ENCODE results near the gene STARD7.
"Not testable (repeated sequence)": the region's sequence is repeated elsewhere in the genome, so short reads cannot be mapped to it uniquely, and the experiment has no call there.

STARD7 gene

GRCh38 chr2:96236882-96237281 is 28.3 kb upstream of the STARD7 start:
- DNase-seq (ENCODE audit: insufficient read length, low spot score) (no peak), FAIRE-seq (no peak)

- FAIRE-seq (no peak), DNase-seq (ENCODE audit: insufficient read length, low spot score) (no peak)
Measured at GRCh38 chr2:96233880-96234316, 25.3 kb upstream of the STARD7 start.

GRCh38 chr2:96233436-96233835 is 24.8 kb upstream of the STARD7 start:
- FAIRE-seq: no peak

GRCh38 chr2:96231316-96231715 is 22.7 kb upstream of the STARD7 start:
- DNase-seq (ENCODE audit: insufficient read length, low spot score) (no peak), FAIRE-seq (no peak)

More at GRCh38 chr2:96233436-96233835, 24.8 kb upstream of the STARD7 start:
- DNase-seq (ENCODE audit: insufficient read length, low spot score): no peak

- no peak for FAIRE-seq
- no peak for DNase-seq (ENCODE audit: insufficient read length, low spot score)
Measured at GRCh38 chr2:96225016-96225533, 16.4 kb upstream of the STARD7 start.

- not testable (repeated sequence) for FAIRE-seq; DNase-seq (ENCODE audit: insufficient read length, low spot score)
Measured at GRCh38 chr2:96221106-96221505, 12.5 kb upstream of the STARD7 start.

- FAIRE-seq; DNase-seq (ENCODE audit: insufficient read length, low spot score): not testable (repeated sequence)
Measured at GRCh38 chr2:96219959-96220358, 11.3 kb upstream of the STARD7 start.

GRCh38 chr2:96218508-96219131 is 10.0 kb upstream of the STARD7 start:
- FAIRE-seq: no peak
- no peak for DNase-seq (ENCODE audit: insufficient read length, low spot score)

- DNase-seq (ENCODE audit: insufficient read length, low spot score) (no peak), FAIRE-seq (no peak)
Measured at GRCh38 chr2:96214554-96214953, 5.9 kb upstream of the STARD7 start.

- no peak for FAIRE-seq
- no peak for DNase-seq (ENCODE audit: insufficient read length, low spot score)
Measured at GRCh38 chr2:96213379-96213778, 4.8 kb upstream of the STARD7 start.

- FAIRE-seq (no peak), DNase-seq (ENCODE audit: insufficient read length, low spot score) (no peak)
Measured at GRCh38 chr2:96212339-96212738, 3.7 kb upstream of the STARD7 start.

- FAIRE-seq: no peak
- no peak for DNase-seq (ENCODE audit: insufficient read length, low spot score)
Measured at GRCh38 chr2:96209729-96210085, 1.1 kb upstream of the STARD7 start.

GRCh38 chr2:96209011-96209728 is 543 bp upstream of the STARD7 start:
- DNase-seq (ENCODE audit: insufficient read length, low spot score): no peak
- FAIRE-seq: no peak

- DNase-seq (ENCODE audit: insufficient read length, low spot score): no peak
- no peak for FAIRE-seq
Measured at GRCh38 chr2:96207774-96208142, 869 bp downstream of the STARD7 start.

- DNase-seq (ENCODE audit: insufficient read length, low spot score): no peak
- FAIRE-seq: no peak
Measured at GRCh38 chr2:96207073-96207773, 1.4 kb downstream of the STARD7 start.

GRCh38 chr2:96205888-96206287 is 2.7 kb downstream of the STARD7 start:
- DNase-seq (ENCODE audit: insufficient read length, low spot score) (no peak), FAIRE-seq (no peak)

- DNase-seq (ENCODE audit: insufficient read length, low spot score) (no peak), FAIRE-seq (peak; percentile 4)
Measured at GRCh38 chr2:96204836-96205624, 3.6 kb downstream of the STARD7 start.

GRCh38 chr2:96203130-96204028 is 5.2 kb downstream of the STARD7 start:
- no peak for DNase-seq (ENCODE audit: insufficient read length, low spot score)
- no peak for FAIRE-seq

GRCh38 chr2:96202152-96202854 is 6.3 kb downstream of the STARD7 start:
- DNase-seq (ENCODE audit: insufficient read length, low spot score) (no peak), FAIRE-seq (no peak)

Data from HTR-8/SVneo (cell line).